HG02840 (cell line): ENCODE results near the gene GALNT17.

Experiments
- ATAC-seq: cut with Tn5 transposase; IDR thresholded peaks from one replicate; pipeline ENCODE4 v1.9.1; 2021; ENCODE audit warnings: mild to moderate bottlenecking, moderate library complexity, moderate number of reproducible peaks; ENCODE audit not compliant: unreplicated experiment, low FRiP score

The GALNT17 gene

GRCh38 chr7:71132127-71132376 lies at the start of gene GALNT17:
Gene GALNT17 (plus strand): TSS chr7:71132144.
- no peak for ATAC-seq

DNA sequence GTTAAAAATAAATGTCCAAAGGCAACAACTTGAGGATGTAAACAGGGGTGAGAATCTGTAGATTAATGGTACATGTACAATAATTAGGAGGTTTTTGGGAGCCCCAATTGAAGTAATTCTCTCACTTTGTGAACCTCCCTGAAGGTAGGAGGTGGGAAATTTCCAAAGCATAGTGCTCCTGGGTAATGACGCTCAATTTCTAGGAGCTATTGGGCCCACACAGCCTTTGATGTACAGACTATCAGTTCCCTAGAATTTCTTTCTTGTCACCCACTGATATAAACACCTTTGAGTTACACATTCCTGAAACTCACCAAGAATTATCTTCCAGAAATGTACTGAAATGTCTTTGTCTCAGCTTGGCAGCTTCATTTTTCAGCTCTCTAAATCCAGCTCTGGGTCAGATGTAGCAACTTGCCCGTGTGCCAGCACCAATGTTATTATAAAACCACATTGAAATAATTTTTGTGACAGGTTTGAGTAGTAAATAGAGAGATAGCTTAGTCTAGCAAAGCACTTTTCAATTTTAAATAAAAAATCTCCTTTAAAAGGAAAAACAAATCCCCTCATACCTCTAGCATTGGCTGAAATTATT lies 36.6 kb upstream of the GALNT17 start:
- no peak for ATAC-seq

DNA sequence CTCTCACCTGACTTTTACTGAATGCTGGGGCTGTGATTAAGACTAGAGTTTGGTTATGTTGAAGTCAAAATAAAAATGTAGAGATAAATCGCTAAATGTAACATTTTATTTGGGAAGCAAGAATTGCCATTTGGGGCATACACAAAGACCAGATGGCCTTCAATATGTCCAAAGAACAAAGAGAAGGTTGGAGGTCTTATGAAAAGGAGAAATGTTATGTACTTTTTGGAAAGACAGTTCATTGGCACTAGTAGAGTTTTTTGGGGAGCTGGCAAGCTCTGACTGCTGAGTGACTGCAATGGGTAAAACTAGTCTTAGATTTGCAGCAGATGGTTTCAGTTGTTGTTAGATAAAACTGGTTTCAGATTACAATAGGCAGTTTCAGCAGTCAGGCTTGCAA lies 35.6 kb upstream of the GALNT17 start:
- ATAC-seq = no peak

GRCh38 chr7:71106226-71106625 lies 25.7 kb upstream of the GALNT17 start:
- no peak for ATAC-seq

DNA sequence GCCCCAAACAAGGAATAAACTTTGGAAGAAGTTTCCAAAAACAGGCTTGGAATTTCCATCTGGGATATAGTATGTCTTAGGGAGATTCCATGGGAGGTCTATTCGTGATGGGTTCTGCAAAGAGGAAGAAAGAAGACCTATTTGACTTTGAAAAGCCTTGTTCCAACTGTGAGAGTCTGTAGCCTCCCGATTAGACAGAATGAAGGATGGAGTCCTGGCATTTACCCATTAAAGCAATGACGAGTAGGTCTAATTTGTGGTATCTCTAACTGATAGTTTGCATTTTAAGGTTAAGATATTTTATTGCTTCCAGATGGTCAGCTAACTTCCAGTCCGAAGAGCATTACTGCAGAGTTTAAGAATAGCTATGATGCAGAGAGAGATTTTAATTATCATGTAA lies 19.5 kb upstream of the GALNT17 start:
- no peak for ATAC-seq

- ATAC-seq = no peak
Measured at GRCh38 chr7:71120096-71120495, 11.8 kb upstream of the GALNT17 start.

GRCh38 chr7:71129126-71129525 lies 2.8 kb upstream of the GALNT17 start:
- no peak for ATAC-seq

- ATAC-seq = no peak
Measured at GRCh38 chr7:71130031-71130679, 1.8 kb upstream of the GALNT17 start.

DNA sequence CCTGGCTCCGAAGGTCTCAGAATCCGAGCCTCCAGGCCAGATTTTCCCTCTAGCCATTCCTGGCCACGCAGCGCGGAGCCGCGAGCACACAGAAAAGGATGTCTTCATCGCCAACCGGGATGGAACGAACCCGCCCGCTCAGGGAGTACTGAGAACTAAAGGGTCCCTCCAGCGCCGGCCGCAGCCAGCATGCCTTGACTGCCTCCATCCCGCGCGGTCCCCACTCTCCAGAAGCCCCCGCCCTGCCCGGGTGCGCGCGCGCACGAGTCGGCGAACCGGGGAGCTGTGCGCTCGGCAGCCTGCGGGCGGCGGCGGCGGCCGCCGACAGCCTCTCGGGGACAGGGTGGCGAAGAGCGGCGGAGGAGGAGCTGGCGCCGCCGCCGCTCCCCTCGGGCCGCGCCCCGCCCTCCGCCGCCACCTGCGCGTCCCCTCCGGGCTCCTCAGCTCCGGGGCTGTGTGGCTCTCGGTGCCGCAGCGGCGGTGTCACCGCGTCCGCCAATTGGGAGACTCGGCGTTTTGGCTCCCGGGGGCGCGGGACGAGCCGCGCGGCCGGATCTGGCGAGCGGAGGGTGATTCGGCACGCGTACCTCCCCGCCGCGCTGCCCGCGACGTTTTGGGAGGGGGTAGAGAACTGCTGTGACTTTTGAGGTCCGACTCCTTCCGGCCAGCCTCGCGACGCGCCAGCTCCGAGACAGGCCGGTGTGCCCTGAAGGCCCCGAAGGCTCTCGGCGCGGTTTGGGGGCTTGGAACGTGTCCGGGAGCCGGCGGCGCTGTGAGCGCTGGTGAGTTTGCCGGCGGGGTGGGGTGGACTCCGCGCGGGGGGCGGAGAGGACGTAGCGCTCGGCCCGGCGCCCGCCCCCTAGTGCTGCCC lies 453 bp upstream of the GALNT17 start:
- no peak for ATAC-seq

- ATAC-seq = no peak
Measured at GRCh38 chr7:71132377-71133231, 660 bp downstream of the GALNT17 start.

- ATAC-seq = no peak
Measured at GRCh38 chr7:71133232-71133622, 1.3 kb downstream of the GALNT17 start.

- ATAC-seq = no peak
Measured at GRCh38 chr7:71133856-71134255, 1.9 kb downstream of the GALNT17 start.

GRCh38 chr7:71135116-71135515 lies 3.2 kb downstream of the GALNT17 start:
- ATAC-seq = no peak

DNA sequence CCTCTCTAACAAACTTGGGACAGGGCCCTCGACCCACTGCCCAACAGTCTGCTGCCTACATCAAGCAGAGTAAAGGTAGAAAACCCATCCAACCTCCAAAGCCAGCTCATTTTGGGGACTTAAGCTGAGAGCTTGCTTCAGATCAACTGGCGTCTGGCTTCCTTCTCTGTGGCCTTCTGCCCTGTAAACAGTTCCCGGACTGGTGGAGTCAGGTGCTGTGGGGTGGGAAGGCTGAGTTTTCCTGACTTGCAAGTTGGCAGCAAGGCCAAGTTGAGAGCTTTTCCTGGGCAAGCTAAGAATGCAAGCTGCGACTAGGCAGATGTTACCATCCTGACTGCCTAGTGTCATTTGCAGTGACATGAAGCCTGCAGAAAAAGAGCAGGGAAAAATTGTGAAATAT lies 3.7 kb downstream of the GALNT17 start:
- no peak for ATAC-seq

GRCh38 chr7:71137479-71137878 lies 5.5 kb downstream of the GALNT17 start:
- no peak for ATAC-seq

DNA sequence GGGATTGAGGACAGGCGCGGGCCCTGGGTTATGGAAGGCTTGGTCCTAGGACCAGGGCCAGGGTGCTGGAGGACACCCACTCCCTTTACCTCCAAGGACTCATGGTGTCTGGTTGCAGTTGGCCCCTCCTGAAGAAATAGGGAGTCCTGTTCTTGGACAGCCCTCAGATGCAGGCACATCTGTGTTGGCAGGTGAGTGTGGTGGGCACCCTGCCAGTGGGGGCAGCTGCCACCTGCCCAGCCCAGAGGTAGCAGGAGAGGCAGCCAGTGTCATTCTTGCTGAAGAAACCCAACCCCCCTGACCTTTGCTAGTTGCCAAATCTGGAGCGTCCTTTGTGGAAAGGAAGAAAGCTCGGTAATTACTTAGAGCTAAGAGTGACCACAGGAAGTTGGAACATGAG lies 8.3 kb downstream of the GALNT17 start:
- no peak for ATAC-seq

GRCh38 chr7:71144963-71145362 lies 13.0 kb downstream of the GALNT17 start:
- no peak for ATAC-seq

DNA sequence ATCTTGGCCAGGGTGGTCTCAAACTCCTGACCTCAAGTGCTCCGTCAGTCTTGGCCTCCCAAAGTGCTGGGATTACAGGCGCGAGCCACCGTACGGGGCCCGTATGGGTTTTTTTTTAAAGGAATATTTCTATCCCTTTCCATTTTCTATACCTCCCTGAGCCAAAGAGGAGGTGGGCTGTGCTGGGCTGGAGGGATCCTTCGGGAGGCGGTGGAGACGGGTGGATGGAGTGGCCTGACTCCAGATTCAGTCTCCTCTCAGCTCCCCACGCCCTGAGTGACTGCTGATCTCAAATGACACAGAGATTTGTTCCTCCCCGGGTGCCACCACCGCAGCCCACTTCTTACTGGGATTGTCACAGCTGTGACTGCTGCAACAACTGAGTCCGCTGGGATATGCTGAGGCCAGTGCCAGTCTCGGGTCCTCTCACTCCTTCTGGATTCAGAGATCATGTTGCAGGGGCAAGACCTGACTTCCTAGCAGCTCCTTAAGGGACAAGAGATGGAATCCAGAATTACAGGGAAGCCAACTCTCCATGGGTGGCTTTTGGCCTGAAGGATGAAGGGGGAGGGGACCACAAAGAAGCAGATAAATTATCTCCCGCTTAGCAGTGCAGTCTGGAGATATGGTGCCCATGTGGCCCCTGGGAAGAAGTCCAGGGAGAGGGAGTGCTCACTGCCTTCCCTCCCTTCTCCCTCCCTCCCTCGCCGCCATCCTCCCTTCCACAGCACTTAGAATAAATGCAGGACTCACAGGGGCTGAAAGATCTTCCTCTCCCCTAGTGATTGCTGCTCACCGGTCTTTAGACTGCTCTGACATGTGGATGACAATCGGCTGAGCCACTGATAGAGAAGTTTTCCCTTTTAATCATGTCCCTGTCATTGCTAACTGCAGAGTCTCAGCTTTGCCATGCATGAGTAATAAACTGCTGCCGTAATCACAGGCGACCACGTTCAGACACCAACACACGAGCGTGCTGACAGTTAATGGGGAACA lies 14.3 kb downstream of the GALNT17 start:
- no peak for ATAC-seq

GRCh38 chr7:71148098-71148497 lies 16.2 kb downstream of the GALNT17 start:
- no peak for ATAC-seq

GRCh38 chr7:71155236-71155635 lies 23.3 kb downstream of the GALNT17 start:
- no peak for ATAC-seq
